PC-9 (cell line): ENCODE measurements around the gene TBRG4. TPM values are rescaled to one million over a fixed set of nuclear protein-coding genes. Genes with fewer than 3 reads are reported as not detected.

ENCODE experiments used
- BruUV-seq: library from RNA; stranded (reverse); fragments of 400-500 nt; replicated peaks from 2 replicates; lab custom pipeline; 2021; lab: Mats Ljungman, UMichigan
- CTCF ChIA-PET: fragments of 300-600 bp; sonication (Branson Sonifier 250); formaldehyde crosslinking; loops from one replicate; lab custom pipeline; 2022; ENCODE audit warnings: antibody characterized with exemption; lab: Charles Lee
- POLR2A ChIA-PET: fragments of 300-600 bp; sonication (Branson Sonifier 250); formaldehyde crosslinking; loops from one replicate; lab custom pipeline; 2022; ENCODE audit warnings: antibody characterized with exemption; ENCODE audit not compliant: unreplicated experiment; lab: Charles Lee
- DNase-seq, 2 experiments: peaks; one replicate each; pipeline versions ENCODE4 v3.0.0 to v3.0.0-alpha.2; 2015 to 2022; ENCODE audit warnings: mixed read lengths in 1 of 2
- H2AFZ ChIP-seq: fragments of 200-600 bp; sonication (generic); 2 replicates; pipeline ENCODE4 v1.8.1; 2017; ENCODE audit warnings: antibody characterized with exemption
- H3F3A ChIP-seq: fragments of 200-600 bp; sonication (generic); 2 replicates; pipeline ENCODE4 v1.8.1; 2017; ENCODE audit warnings: antibody characterized with exemption, mild to moderate bottlenecking, low read depth; ENCODE audit not compliant: insufficient read depth
- H3K27ac ChIP-seq: fragments of 200-600 bp; sonication (generic); 2 replicates; pipeline ENCODE4 v1.6.1; 2016; ENCODE audit warnings: mixed run types
- H3K27me3 ChIP-seq: fragments of 200-600 bp; sonication (generic); 2 replicates; pipeline ENCODE4 v1.6.1; 2016; ENCODE audit warnings: low read depth, mixed run types; ENCODE audit not compliant: insufficient read depth
- H3K36me3 ChIP-seq: fragments of 200-600 bp; sonication (generic); 2 replicates; pipeline ENCODE4 v1.6.1; 2016; ENCODE audit warnings: low read depth, mixed run types
- H3K4me1 ChIP-seq: fragments of 200-600 bp; sonication (generic); replicated peaks from 2 replicates; pipeline ENCODE4 v1.6.1; 2016; ENCODE audit warnings: mixed run types; ENCODE audit not compliant: insufficient read depth
- H3K4me2 ChIP-seq: fragments of 200-600 bp; sonication (generic); 2 replicates; pipeline ENCODE4 v1.6.1; 2017; ENCODE audit warnings: mixed run types
- H3K4me3 ChIP-seq: fragments of 200-600 bp; sonication (generic); 2 replicates; pipeline ENCODE4 v1.6.1; 2016; ENCODE audit warnings: mixed run types
- H3K79me2 ChIP-seq: fragments of 200-600 bp; sonication (generic); 2 replicates; pipeline ENCODE4 v1.6.1; 2017; ENCODE audit warnings: low read depth, mixed run types
- H3K9me2 ChIP-seq: fragments of 200-600 bp; sonication (generic); 2 replicates; pipeline ENCODE4 v1.8.1; 2017; ENCODE audit warnings: mild to moderate bottlenecking; ENCODE audit not compliant: insufficient read depth
- H3K9me3 ChIP-seq: fragments of 200-600 bp; sonication (generic); 2 replicates; pipeline ENCODE4 v1.8.1; 2016; ENCODE audit warnings: low read depth; ENCODE audit not compliant: insufficient read depth
- H4K20me1 ChIP-seq: fragments of 200-600 bp; sonication (generic); 2 replicates; pipeline ENCODE4 v1.8.1; 2017; ENCODE audit not compliant: insufficient read depth
- EZH2 ChIP-seq: fragments of 200-600 bp; sonication (generic); IDR thresholded peaks from 2 replicates; pipeline ENCODE4 v1.8.0; 2017; ENCODE audit warnings: antibody characterized with exemption, low read depth
- intact Hi-C: fragments of 100-400 bp; cut with micrococcal nuclease; formaldehyde crosslinking; loops from one replicate; pipeline ENCODE4 v1.10.0; 2022; ENCODE audit not compliant: unreplicated experiment
- total RNA-seq: library from RNA; stranded (reverse); gene quantifications from 2 replicates; pipeline ENCODE4 v1.2.3, GENCODE V29; 2021
- TF ChIP-seq, protein P1 (sequence below): fragments of 200-600 bp; sonication (generic); conservative IDR thresholded peaks from 2 replicates; pipeline ENCODE4 v1.6.1; 2017; ENCODE audit warnings: mixed run types, antibody characterized with exemption, mild to moderate bottlenecking, moderate library complexity

The TBRG4 gene
- total RNA-seq, 1 experiment from 2014 or later, result 120 TPM

- Histone ChIP-seq H2AFZ (no peak overlapping the region), H3K9me2 (no peaks in the 10 kb centered on the region), H3K4me1 (0 out of 2 replicates have a peak, but pooled peaks cover 3% of the 10 kb centered on the region), H4K20me1 (no peaks in the 10 kb centered on the region), H3K4me2 (no peak overlapping the region), H3K27ac (no peak overlapping the region), H3K79me2 (no peaks in the 10 kb centered on the region), H3F3A (no peaks in the 10 kb centered on the region; the same call in 1 of the 2 replicates), H3K36me3 (no peaks in the 10 kb centered on the region), H3K4me3 (no peak overlapping the region), H3K27me3 (peaks cover 6% of the 10 kb centered on the region), H3K9me3 (no peaks in the 10 kb centered on the region)
- POLR2A ChIA-PET, result interaction anchor here (0.5 kb wide), 1 partner anchor 283 kb away, joined by 5 read pairs; no protein-coding TSS in a partner anchor
- CTCF ChIA-PET, result no interaction called here
- TF ChIP-seq, protein P1, sequence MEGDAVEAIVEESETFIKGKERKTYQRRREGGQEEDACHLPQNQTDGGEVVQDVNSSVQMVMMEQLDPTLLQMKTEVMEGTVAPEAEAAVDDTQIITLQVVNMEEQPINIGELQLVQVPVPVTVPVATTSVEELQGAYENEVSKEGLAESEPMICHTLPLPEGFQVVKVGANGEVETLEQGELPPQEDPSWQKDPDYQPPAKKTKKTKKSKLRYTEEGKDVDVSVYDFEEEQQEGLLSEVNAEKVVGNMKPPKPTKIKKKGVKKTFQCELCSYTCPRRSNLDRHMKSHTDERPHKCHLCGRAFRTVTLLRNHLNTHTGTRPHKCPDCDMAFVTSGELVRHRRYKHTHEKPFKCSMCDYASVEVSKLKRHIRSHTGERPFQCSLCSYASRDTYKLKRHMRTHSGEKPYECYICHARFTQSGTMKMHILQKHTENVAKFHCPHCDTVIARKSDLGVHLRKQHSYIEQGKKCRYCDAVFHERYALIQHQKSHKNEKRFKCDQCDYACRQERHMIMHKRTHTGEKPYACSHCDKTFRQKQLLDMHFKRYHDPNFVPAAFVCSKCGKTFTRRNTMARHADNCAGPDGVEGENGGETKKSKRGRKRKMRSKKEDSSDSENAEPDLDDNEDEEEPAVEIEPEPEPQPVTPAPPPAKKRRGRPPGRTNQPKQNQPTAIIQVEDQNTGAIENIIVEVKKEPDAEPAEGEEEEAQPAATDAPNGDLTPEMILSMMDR, result no peak
- no peak for TF ChIP-seq EZH2
- no TSS peak for BruUV-seq
- DNase-seq, result no peak
- intact Hi-C loops, result no loop called here
Observed at GRCh38 chr7:45133352-45133751, 21.9 kb upstream of the TBRG4 start.

DNA sequence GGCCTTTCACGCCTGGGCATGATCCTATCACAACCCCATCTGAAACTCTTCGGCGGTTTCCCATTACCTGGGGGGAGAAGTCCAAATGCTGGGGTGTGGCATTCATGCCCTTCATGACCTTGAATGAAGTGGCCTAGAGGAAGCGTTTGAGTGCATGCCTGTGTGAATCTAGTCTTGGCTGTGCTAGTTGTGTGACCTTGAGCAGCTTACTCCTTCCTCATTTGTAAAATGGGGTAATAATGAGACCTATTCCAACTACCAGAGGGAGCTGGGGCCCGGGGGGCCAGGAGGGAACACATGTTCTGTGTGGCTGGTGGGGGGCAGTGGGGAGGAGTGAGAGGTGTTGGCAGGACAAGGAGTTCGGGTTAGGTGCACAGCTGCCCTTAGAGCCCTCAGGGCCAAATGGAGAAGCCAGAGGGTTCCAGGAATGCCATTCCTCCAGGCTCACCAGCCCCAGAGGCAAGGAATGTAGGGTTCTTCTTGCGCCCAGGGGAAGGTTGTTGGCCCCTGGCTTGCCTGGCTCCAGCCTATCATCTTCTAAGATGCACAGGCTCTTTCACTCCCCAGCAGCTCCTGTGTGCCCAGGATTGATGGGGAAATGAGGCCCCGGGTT lies 21.3 kb upstream of the TBRG4 start:
- H4K20me1 ChIP-seq, result no peaks in the 10 kb centered on the region
- H3K79me2 ChIP-seq, result no peaks in the 10 kb centered on the region
- H3K36me3 ChIP-seq, result no peaks in the 10 kb centered on the region
- H3K9me3 ChIP-seq, result no peaks in the 10 kb centered on the region
- TF ChIP-seq, protein P1, result no peak
- TF ChIP-seq EZH2, result no peak
- H3K4me1 ChIP-seq, result 0 out of 2 replicates have a peak, but pooled peaks cover 3% of the 10 kb centered on the region
- peak in 1 of 2 experiments; percentile 10 for DNase-seq
- no peaks in the 10 kb centered on the region; the same call in 1 of the 2 replicates for H3F3A ChIP-seq
- ChIA-PET CTCF (interaction anchor here (0.6 kb wide), 1 partner anchor 20 kb away, joined by 5 read pairs; no protein-coding TSS in a partner anchor), POLR2A (interaction anchor here (0.5 kb wide), 1 partner anchor 1171 kb away, joined by 7 read pairs; no protein-coding TSS in a partner anchor)
- H3K4me3 ChIP-seq, result no peak overlapping the region
- H3K4me2 ChIP-seq, result no peak overlapping the region
- H3K9me2 ChIP-seq, result no peaks in the 10 kb centered on the region
- no TSS peak for BruUV-seq
- intact Hi-C loops, result no loop called here
- H2AFZ ChIP-seq, result no peak overlapping the region
- H3K27me3 ChIP-seq, result peaks cover 6% of the 10 kb centered on the region
- H3K27ac ChIP-seq, result no peak overlapping the region

- POLR2A ChIA-PET, result no interaction called here
Observed at GRCh38 chr7:45131891-45132290, 20.4 kb upstream of the TBRG4 start.

More at GRCh38 chr7:45131891-45132290, 20.4 kb upstream of the TBRG4 start:
- no peaks in the 10 kb centered on the region for H3K9me2 ChIP-seq
- DNase-seq, result no peak
- no peaks in the 10 kb centered on the region for H3K9me3 ChIP-seq
- H3K4me1 ChIP-seq, result 0 out of 2 replicates have a peak, but pooled peaks cover 3% of the 10 kb centered on the region
- no peaks in the 10 kb centered on the region for H3K79me2 ChIP-seq
- CTCF ChIA-PET, result interaction anchor here (0.6 kb wide), 1 partner anchor 526 kb away, joined by 3 read pairs; no protein-coding TSS in a partner anchor
- no peaks in the 10 kb centered on the region for H4K20me1 ChIP-seq
- no peak for TF ChIP-seq EZH2
- TF ChIP-seq, protein P1, result no peak
- no peak overlapping the region for H3K4me3 ChIP-seq
- peaks cover 6% of the 10 kb centered on the region for H3K27me3 ChIP-seq
- no peaks in the 10 kb centered on the region; the same call in 1 of the 2 replicates for H3F3A ChIP-seq
- H3K4me2 ChIP-seq, result no peak overlapping the region
- H3K36me3 ChIP-seq, result no peaks in the 10 kb centered on the region
- BruUV-seq, result no TSS peak
- H2AFZ ChIP-seq, result no peak overlapping the region
- intact Hi-C loops, result no loop called here
- H3K27ac ChIP-seq, result no peak overlapping the region
